HG03064 (cell line): ENCODE data around the gene DNAJC5.
A peak's percentile ranks its signal among the peaks of the same experiment; 100 is the strongest.
"Not testable (repeated sequence)": the region's sequence is repeated elsewhere in the genome, so short reads cannot be mapped to it uniquely, and the experiment has no call there.

Experiments
- ATAC-seq: cut with Tn5 transposase; IDR thresholded peaks from one replicate; pipeline ENCODE4 v1.9.1; 2021; ENCODE audit warnings: low read depth; ENCODE audit not compliant: unreplicated experiment

Gene DNAJC5

GRCh38 chr20:63951398-63952209, 56.7 kb downstream of the DNAJC5 start:
- ATAC-seq, result no peak

DNA sequence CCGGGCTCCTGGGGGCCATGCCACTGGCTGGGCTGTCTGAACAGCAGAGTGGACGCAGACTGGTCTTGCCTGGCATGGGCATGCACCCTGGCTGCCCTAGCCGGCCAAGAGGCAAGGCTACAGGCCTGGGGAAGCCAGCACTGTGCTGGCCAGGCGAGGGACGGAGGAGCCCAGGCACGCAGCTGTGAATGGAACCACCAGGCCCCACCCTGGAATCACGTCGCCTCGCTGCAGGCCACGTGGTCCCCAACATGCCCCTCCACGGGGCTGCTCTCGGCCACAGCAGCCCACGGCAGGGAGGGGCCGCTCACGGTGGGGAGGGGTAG, 57.2 kb downstream of the DNAJC5 start:
- no peak for ATAC-seq

- ATAC-seq, result no peak
Measured at GRCh38 chr20:63952769-63953168, 57.8 kb downstream of the DNAJC5 start.

DNA sequence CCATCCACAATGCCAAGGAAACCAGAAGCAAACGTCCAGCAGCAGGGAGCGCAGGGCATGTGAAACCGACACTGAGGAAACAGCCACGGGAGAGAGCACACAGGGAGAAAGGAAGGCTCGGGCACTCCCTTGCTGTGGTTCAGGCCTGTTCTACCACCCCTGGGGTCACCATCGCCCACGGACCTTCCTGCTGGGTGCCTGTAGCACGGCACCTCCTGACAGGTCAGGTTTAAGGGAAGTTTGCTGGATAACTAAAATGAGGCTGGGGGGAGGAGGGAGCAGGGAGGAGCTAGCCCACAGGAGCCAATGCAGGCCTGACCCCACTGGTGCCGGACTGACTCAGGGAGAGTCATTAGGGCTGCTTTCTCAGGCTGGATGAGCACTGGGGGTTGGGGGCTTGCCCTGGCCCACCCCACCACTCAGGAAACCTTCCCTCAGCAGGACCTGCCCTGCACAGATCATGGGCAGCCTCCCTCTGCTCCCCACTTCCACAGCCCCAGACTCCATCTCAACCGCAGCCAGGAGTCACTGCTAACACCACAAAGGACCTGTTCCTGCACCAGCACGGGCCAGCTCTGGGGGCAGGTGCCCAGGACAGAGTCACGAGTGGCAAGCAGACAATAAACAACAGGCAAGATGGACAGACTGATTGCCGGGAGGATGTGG, 59.0 kb downstream of the DNAJC5 start:
- no peak for ATAC-seq

GRCh38 chr20:63955281-63955826, 60.4 kb downstream of the DNAJC5 start:
- ATAC-seq, result no peak

DNA sequence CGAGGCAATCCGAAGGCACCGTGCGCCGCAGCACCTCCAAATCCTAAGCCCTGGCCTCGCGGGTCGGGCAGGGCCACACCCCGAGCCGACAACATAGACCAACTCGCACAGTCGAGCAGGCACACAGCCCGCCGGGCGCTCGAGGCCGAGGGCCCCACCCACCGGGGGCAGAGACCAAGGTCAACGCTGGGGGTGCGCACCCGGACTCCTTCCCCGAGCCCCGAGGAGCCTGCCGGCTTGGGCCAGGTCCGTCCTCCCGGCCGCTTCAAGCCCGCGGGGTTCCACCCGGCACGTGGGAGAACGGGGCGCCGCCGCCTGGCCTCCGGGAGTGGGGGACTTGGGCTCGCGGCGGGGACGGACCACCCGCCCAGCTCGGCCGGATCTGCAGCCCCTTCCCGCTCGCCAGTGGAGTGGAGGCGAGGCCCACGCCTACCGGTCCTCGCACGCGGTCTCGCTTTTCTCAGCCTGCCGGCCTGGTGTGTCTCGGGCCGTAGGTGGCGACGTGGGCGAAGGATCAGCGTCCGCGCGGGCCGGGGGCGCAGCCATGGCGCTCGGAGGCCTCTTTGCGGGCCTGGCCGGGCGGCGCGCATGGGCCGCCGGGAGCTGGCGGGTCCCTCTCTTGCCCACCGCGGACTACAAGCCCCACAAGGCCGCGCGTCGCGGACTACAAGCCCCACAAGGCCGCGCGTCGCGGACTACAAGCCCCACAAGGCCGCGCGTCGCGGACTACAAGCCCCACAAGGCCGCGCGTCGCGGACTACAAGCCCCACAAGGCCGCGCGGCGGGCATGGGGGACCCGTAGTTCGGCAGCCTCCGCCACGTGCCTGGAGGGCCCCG, 61.1 kb downstream of the DNAJC5 start, which contains the start of gene UCKL1:
TSS of gene UCKL1 (minus strand) at position 590 of the 837 bp plus-strand sequence. CDS start at position 546, 44 bp downstream.
- ATAC-seq, result peak; percentile 49

GRCh38 chr20:63956664-63957003, 61.7 kb downstream of the DNAJC5 start:
- ATAC-seq, result no peak

DNA sequence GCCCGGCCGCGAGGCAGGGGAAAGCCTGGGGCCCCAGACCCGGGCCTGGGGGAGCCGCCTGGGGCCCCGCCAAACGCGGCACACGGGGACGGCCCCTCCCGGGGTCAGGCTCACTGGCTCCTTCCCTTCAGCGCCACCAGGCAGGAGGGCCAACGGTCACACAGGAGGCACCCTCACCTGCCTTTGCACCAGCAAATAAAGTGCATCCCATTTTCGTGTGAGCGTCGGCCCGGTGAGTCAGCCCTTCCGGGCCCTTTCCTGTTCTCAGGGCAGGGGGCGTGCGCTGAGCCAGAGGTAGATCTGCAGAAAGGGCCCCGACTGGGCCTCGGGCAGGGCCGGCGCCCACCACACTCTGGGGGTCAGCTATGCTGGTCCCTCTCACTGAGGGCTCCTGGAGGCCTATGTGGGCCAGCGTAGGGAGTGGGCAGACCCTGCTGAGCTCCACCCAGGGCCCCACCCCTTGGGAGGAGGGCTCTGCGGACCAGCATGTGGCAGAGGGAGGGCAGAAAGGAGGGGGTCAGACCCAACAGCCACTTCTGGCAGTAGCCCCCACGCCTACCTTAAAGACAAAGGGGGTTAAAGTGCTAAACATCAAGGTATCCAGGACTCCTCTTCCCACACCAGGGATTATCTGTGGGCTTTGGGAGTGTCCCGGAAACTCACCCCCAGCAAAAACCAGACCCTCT, 62.2 kb downstream of the DNAJC5 start:
- no peak for ATAC-seq

GRCh38 chr20:63957690-63958441, 62.9 kb downstream of the DNAJC5 start:
- ATAC-seq, result no peak

GRCh38 chr20:63958471-63958870, 63.5 kb downstream of the DNAJC5 start:
- no peak for ATAC-seq

DNA sequence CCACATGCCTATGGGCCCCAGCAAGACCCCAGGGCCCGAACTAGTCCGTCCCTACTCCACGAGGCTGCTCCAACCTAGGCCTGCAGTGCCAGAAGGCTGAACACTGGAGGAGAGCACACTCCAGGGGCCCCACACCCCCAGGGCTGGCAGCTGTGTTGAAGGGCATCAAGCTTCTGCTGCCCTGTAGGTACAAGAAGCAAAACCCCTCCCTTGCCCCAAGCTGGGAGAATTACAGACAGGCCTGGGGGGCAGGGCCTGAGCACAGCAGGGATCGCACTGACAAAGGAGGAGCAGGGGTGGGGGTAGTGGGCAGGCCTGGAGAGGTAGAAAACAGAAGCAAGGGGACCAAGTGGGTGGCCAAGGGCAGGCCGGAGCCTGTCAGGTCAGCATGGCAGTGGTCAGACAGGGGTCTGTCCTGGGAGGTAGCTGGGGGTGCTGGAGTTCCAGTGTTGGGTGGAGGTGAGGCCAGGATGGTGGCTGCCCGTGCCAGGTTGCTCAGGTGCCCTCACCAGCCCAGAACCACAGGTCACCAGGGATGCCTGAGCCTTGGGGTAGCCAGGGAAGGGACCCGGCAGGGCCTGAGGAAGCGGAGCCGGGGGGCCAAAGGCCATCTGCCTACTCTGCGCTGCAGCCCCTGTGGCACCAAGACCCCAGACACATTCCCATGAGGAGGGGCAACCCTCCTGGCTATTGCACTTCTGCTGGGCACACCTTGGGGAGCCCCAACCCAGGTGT, 64.2 kb downstream of the DNAJC5 start:
- ATAC-seq, result no peak

DNA sequence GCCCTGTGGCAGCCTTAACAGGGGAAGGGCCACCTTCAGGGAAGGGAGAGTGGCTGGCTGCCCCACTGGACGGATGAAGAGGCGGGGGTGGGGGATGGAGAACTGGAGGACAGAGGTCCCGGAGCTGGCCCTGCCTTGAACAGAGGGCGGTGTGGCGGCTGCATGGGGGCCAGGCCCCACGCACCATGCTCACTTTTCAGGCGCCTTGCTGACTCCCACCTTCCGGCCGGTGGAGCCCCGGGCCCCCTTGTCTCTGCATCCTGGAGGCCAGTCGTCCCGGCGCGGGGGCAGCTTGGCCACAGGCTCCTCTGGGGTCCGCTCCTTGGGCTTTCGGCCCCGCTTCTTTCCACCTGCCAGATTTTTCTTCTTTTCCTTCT, 64.8 kb downstream of the DNAJC5 start:
- no peak for ATAC-seq

GRCh38 chr20:63960654-63961621, 66.0 kb downstream of the DNAJC5 start:
- not testable (repeated sequence) for ATAC-seq

- no peak for ATAC-seq
Measured at GRCh38 chr20:63961664-63962425, 66.9 kb downstream of the DNAJC5 start.

DNA sequence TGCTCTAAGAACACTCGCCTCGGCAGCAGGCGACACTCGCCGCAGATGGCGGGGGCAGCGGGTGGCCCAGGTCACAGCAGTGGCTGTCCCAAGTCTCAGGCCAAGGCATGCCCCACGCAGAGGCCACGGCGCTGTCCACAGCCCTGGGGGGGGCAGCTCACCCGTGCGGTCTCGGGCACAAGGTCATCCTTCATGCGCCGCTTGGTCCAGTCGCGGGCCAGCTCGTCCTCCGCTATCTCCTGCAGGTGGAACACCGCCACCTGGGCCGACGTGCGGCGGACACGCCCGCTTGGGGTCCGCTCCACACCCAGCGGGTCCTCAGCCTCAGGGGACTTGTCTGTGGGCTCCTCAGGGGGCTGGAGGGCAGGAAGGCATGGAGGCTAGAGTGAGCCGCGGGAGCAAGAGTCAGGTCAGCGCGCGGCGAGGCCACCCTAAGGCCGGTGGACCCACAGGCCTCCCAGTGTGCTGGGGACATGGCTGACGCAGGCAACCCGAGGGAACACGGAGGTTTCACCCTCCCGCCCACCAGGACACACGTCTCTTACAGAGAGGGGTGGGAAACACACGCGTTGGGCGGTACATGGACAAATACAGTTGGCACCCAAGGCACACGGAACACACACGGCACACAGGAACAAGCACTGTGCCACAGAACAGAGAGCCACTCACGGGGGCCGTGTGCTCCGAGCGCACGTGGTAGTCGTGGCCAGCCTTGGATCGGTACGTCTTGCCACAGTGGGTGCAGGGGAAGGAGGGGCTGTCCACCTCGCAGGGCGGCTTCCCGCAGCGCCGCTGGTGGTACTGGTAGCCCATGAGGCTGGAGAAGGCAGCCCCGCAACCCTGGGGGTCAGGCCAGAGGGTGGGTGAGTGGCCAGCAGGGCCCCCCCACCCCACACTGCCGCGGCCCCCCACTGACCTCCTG, 67.8 kb downstream of the DNAJC5 start:
- ATAC-seq, result no peak

- no peak for ATAC-seq
Measured at GRCh38 chr20:63963348-63963741, 68.4 kb downstream of the DNAJC5 start.
